K562 (cell line): ENCODE measurements around the gene TENT4A. TPM values are rescaled to one million over a fixed set of nuclear protein-coding genes. Genes with fewer than 3 reads are reported as not detected.
A peak's percentile ranks its signal among the peaks of the same experiment; 100 is the strongest.

ENCODE experiments used
- CBFA2T3 ChIP-seq: fragments of 450-650 bp; IDR thresholded peaks from 2 replicates; pipeline ENCODE4 v1.6.1; 2017
- CEBPG ChIP-seq, 3 experiments: fragments of 200-800 bp in 1 of 3; sonication (Bioruptor generic) in 1 of 3; sonication (generic) in 1 of 3; formaldehyde crosslinking in 1 of 3; IDR thresholded peaks in 2 of 3; conservative IDR thresholded peaks in 1 of 3; 2 replicates each; pipeline versions ENCODE4 v1.6.1 to v1.8.0; 2016 to 2022; ENCODE audit warnings: missing compliant biosample characterization in 2 of 3, missing genetic modification characterization in 2 of 3, mild to moderate bottlenecking in 1 of 3, missing genetic modification reagents in 1 of 3
- HNRNPH1 ChIP-seq: fragments of 200-400 bp; formaldehyde crosslinking; optimal IDR thresholded peaks from 2 replicates; pipeline ENCODE3; 2017; ENCODE audit warnings: low read depth, mild to moderate bottlenecking, low read length, moderate library complexity
- IRF2 ChIP-seq: sonication (generic); formaldehyde crosslinking; IDR thresholded peaks from 2 replicates; pipeline ENCODE4 v1.8.1; 2022; ENCODE audit warnings: mild to moderate bottlenecking, missing genetic modification reagents
- POLR2AphosphoS5 ChIP-seq: IDR thresholded peaks from 2 replicates; pipeline ENCODE4 v1.6.1; 2011; ENCODE audit warnings: mild to moderate bottlenecking, low read depth, low read length, moderate library complexity; ENCODE audit not compliant: control insufficient read depth, insufficient read depth
- TAL1 ChIP-seq: fragments of 450-650 bp; IDR thresholded peaks from 2 replicates; pipeline ENCODE4 v1.6.1; 2016; ENCODE audit warnings: mild to moderate bottlenecking
- ZNF232 ChIP-seq: sonication (generic); formaldehyde crosslinking; IDR thresholded peaks from 2 replicates; pipeline ENCODE4 v1.8.0; 2022; ENCODE audit warnings: mild to moderate bottlenecking, missing genetic modification reagents
- polyA plus RNA-seq, 8 experiments: library from polyadenylated mRNA; depleted of rRNA in 4 of 8; stranded (reverse) in 5 of 8; unstranded in 3 of 8; fragments of >200 nt; fragmentation: Nextera tagmentation in 2 of 8; fragmentation: Illumina TruSeq in 1 of 8; extraction: Ambion mirVana in 2 of 8; extraction: Trizol in 1 of 8; gene quantifications; 2 replicates each; pipeline versions ENCODE4 v1.2.1 to v1.2.3, GENCODE V29; 2011 to 2014; ENCODE audit warnings: inconsistent platforms in 1 of 8, missing spikeins in 1 of 8
- total RNA-seq, 7 experiments: library from RNA; depleted of rRNA in 6 of 7; stranded (reverse); fragments of >200 nt in 6 of 7; fragmentation: Illumina TruSeq in 2 of 7; extraction: Trizol in 2 of 7; gene quantifications; 2 replicates each; pipeline versions ENCODE4 v1.2.1 to v1.2.3, GENCODE V29; 2011 to 2021; ENCODE audit warnings: low replicate concordance in 1 of 7
- TF ChIP-seq, protein P1 (sequence below): fragments of 200-600 bp; sonication (generic); IDR thresholded peaks from one replicate; pipeline ENCODE4 v1.6.1; 2012; ENCODE audit warnings: mild to moderate bottlenecking, low read depth, low read length, inconsistent platforms
- TF ChIP-seq, protein P2 (sequence below), 3 experiments: fragments of 200-800 bp in 1 of 3; fragments of 250-450 bp in 1 of 3; fragments of 450-650 bp in 1 of 3; sonication (Bioruptor Pico) in 1 of 3; sonication (Bioruptor generic) in 1 of 3; formaldehyde crosslinking in 1 of 3; IDR thresholded peaks; 2 replicates each; pipeline versions ENCODE4 v1.6.1 to v1.8.0; 2016 to 2022; ENCODE audit warnings: mild to moderate bottlenecking in 2 of 3, missing genetic modification characterization in 2 of 3, missing compliant biosample characterization in 1 of 3, moderate library complexity in 1 of 3
- TF ChIP-seq, protein P3 (sequence below): fragments of 450-650 bp; formaldehyde crosslinking; IDR thresholded peaks from 2 replicates; pipeline ENCODE4 v1.4.0; 2020; ENCODE audit warnings: mild to moderate bottlenecking, moderate library complexity

Gene TENT4A
- total and polyA plus RNA-seq, 9 of the 15 experiments (the other 6 are each of a cell fraction or from before 2014, with no cell fraction given) = 1.3 to 27.3 (median 13.0) TPM

DNA sequence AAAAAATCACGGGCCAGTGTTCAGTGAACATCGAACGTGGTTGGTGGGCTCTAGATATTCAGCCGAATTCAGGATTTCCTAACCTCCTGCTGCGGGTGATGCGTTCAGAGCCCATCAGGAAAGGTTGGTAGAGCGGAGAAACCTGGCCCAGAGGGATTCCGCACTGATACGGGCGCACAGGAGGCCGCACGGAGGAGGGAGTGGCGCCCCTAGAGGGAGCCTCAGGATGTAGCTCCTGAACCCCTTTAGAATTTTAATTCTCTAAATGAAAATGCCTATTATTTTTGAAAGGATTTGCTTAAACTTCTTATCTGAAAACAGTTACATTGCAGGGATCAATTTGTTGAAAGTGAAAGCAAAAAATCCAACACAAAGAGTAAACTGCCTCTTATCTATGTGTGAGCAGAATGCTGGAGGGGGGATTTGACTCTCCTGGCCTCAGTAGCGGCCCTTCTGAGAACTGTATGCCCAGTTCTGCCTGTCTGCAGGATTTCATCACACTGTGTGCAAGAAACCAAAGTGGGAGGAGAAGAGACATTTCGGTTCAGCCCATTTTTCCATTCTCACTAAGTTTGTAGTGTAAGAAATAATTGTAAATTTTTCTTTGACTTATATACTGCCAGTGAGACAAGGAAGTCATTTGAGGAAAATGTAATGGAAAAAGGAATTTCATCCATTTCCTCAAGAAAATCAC lies 75.9 kb downstream of the TENT4A start (continued):
- TF ChIP-seq IRF2 (CRISPR knock-in tag) = no peak
- peak; percentile 47 for TF ChIP-seq CBFA2T3
- TF ChIP-seq, protein P1, sequence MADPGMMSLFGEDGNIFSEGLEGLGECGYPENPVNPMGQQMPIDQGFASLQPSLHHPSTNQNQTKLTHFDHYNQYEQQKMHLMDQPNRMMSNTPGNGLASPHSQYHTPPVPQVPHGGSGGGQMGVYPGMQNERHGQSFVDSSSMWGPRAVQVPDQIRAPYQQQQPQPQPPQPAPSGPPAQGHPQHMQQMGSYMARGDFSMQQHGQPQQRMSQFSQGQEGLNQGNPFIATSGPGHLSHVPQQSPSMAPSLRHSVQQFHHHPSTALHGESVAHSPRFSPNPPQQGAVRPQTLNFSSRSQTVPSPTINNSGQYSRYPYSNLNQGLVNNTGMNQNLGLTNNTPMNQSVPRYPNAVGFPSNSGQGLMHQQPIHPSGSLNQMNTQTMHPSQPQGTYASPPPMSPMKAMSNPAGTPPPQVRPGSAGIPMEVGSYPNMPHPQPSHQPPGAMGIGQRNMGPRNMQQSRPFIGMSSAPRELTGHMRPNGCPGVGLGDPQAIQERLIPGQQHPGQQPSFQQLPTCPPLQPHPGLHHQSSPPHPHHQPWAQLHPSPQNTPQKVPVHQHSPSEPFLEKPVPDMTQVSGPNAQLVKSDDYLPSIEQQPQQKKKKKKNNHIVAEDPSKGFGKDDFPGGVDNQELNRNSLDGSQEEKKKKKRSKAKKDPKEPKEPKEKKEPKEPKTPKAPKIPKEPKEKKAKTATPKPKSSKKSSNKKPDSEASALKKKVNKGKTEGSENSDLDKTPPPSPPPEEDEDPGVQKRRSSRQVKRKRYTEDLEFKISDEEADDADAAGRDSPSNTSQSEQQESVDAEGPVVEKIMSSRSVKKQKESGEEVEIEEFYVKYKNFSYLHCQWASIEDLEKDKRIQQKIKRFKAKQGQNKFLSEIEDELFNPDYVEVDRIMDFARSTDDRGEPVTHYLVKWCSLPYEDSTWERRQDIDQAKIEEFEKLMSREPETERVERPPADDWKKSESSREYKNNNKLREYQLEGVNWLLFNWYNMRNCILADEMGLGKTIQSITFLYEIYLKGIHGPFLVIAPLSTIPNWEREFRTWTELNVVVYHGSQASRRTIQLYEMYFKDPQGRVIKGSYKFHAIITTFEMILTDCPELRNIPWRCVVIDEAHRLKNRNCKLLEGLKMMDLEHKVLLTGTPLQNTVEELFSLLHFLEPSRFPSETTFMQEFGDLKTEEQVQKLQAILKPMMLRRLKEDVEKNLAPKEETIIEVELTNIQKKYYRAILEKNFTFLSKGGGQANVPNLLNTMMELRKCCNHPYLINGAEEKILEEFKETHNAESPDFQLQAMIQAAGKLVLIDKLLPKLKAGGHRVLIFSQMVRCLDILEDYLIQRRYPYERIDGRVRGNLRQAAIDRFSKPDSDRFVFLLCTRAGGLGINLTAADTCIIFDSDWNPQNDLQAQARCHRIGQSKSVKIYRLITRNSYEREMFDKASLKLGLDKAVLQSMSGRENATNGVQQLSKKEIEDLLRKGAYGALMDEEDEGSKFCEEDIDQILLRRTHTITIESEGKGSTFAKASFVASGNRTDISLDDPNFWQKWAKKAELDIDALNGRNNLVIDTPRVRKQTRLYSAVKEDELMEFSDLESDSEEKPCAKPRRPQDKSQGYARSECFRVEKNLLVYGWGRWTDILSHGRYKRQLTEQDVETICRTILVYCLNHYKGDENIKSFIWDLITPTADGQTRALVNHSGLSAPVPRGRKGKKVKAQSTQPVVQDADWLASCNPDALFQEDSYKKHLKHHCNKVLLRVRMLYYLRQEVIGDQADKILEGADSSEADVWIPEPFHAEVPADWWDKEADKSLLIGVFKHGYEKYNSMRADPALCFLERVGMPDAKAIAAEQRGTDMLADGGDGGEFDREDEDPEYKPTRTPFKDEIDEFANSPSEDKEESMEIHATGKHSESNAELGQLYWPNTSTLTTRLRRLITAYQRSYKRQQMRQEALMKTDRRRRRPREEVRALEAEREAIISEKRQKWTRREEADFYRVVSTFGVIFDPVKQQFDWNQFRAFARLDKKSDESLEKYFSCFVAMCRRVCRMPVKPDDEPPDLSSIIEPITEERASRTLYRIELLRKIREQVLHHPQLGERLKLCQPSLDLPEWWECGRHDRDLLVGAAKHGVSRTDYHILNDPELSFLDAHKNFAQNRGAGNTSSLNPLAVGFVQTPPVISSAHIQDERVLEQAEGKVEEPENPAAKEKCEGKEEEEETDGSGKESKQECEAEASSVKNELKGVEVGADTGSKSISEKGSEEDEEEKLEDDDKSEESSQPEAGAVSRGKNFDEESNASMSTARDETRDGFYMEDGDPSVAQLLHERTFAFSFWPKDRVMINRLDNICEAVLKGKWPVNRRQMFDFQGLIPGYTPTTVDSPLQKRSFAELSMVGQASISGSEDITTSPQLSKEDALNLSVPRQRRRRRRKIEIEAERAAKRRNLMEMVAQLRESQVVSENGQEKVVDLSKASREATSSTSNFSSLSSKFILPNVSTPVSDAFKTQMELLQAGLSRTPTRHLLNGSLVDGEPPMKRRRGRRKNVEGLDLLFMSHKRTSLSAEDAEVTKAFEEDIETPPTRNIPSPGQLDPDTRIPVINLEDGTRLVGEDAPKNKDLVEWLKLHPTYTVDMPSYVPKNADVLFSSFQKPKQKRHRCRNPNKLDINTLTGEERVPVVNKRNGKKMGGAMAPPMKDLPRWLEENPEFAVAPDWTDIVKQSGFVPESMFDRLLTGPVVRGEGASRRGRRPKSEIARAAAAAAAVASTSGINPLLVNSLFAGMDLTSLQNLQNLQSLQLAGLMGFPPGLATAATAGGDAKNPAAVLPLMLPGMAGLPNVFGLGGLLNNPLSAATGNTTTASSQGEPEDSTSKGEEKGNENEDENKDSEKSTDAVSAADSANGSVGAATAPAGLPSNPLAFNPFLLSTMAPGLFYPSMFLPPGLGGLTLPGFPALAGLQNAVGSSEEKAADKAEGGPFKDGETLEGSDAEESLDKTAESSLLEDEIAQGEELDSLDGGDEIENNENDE = no peak
- TF ChIP-seq, protein P2, sequence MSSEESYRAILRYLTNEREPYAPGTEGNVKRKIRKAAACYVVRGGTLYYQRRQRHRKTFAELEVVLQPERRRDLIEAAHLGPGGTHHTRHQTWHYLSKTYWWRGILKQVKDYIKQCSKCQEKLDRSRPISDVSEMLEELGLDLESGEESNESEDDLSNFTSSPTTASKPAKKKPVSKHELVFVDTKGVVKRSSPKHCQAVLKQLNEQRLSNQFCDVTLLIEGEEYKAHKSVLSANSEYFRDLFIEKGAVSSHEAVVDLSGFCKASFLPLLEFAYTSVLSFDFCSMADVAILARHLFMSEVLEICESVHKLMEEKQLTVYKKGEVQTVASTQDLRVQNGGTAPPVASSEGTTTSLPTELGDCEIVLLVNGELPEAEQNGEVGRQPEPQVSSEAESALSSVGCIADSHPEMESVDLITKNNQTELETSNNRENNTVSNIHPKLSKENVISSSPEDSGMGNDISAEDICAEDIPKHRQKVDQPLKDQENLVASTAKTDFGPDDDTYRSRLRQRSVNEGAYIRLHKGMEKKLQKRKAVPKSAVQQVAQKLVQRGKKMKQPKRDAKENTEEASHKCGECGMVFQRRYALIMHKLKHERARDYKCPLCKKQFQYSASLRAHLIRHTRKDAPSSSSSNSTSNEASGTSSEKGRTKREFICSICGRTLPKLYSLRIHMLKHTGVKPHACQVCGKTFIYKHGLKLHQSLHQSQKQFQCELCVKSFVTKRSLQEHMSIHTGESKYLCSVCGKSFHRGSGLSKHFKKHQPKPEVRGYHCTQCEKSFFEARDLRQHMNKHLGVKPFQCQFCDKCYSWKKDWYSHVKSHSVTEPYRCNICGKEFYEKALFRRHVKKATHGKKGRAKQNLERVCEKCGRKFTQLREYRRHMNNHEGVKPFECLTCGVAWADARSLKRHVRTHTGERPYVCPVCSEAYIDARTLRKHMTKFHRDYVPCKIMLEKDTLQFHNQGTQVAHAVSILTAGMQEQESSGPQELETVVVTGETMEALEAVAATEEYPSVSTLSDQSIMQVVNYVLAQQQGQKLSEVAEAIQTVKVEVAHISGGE (CRISPR knock-in tag; IDR thresholded peaks at IDR 0.05) = no peak
- TF ChIP-seq POLR2AphosphoS5 = no peak
- no peak for TF ChIP-seq ZNF232 (CRISPR knock-in tag)
- TF ChIP-seq CEBPG (CRISPR knock-in tag; IDR thresholded peaks at IDR 0.05) = no peak
- TF ChIP-seq CEBPG (tag; conservative IDR thresholded peaks at IDR 0.05 in 1 of 2, IDR thresholded peaks at IDR 0.05 in 1 of 2) = peak; percentile 23 to 68; a peak in 3 of 4 replicates
- TF ChIP-seq HNRNPH1 = no peak
- TF ChIP-seq, protein P3, sequence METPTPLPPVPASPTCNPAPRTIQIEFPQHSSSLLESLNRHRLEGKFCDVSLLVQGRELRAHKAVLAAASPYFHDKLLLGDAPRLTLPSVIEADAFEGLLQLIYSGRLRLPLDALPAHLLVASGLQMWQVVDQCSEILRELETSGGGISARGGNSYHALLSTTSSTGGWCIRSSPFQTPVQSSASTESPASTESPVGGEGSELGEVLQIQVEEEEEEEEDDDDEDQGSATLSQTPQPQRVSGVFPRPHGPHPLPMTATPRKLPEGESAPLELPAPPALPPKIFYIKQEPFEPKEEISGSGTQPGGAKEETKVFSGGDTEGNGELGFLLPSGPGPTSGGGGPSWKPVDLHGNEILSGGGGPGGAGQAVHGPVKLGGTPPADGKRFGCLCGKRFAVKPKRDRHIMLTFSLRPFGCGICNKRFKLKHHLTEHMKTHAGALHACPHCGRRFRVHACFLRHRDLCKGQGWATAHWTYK (CRISPR knock-in tag) = no peak
- TF ChIP-seq TAL1 = peak; percentile 60
